GM12873 (cell line): ENCODE data around the gene MYO16.

Experiments
- TF ChIP-seq, protein P1 (sequence below): IDR thresholded peaks from 2 replicates; pipeline ENCODE4 v1.5.1; 2012; ENCODE audit warnings: low read depth, mild to moderate bottlenecking, moderate library complexity, low read length, control low read depth; ENCODE audit not compliant: insufficient read depth; ENCODE audit errors: missing control alignments

Gene MYO16

GRCh38 chr13:109156181-109156935 is 526.9 kb downstream of the MYO16 start:
- TF ChIP-seq, protein P1, sequence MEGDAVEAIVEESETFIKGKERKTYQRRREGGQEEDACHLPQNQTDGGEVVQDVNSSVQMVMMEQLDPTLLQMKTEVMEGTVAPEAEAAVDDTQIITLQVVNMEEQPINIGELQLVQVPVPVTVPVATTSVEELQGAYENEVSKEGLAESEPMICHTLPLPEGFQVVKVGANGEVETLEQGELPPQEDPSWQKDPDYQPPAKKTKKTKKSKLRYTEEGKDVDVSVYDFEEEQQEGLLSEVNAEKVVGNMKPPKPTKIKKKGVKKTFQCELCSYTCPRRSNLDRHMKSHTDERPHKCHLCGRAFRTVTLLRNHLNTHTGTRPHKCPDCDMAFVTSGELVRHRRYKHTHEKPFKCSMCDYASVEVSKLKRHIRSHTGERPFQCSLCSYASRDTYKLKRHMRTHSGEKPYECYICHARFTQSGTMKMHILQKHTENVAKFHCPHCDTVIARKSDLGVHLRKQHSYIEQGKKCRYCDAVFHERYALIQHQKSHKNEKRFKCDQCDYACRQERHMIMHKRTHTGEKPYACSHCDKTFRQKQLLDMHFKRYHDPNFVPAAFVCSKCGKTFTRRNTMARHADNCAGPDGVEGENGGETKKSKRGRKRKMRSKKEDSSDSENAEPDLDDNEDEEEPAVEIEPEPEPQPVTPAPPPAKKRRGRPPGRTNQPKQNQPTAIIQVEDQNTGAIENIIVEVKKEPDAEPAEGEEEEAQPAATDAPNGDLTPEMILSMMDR = no peak

DNA sequence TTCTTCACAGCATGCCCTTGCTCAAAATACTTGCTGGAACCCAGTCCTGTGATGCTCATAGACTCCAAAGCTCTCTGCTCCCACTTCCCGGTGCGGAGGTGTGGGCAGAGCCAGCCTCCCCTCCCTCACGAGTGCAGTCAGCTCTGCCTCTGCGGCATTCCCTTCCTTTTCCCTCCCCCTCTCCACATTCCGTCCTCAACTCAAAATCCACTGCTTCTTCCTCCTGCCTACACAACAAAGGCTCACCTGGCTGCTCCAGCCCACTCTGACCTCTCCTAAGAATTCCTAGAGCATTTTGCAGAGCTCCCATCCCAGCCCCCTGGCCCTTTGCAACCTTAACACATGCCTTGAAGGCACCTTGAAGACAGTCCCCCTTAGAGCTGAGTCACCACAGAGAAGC is 527.9 kb downstream of the MYO16 start:
- TF ChIP-seq, protein P1 = no peak

DNA sequence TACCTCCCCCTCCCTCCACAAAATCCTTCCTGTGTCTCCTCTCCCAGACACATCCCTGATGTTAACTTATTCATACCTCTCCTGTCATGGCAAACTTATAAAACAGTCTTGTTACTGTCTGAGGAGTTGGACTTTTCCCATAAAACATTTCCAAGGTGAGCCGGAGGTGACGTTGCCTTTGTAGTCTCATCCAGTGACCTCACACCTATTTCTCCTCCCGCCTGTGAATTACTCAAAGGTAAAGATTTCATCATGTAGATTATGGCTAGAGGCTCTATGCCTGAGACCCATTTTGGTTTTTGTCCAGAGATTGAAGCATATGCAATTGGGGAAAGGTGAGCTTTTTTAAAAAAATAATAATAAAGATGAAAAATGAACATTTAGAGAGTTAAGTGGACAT is 529.0 kb downstream of the MYO16 start:
- TF ChIP-seq, protein P1 = no peak

DNA sequence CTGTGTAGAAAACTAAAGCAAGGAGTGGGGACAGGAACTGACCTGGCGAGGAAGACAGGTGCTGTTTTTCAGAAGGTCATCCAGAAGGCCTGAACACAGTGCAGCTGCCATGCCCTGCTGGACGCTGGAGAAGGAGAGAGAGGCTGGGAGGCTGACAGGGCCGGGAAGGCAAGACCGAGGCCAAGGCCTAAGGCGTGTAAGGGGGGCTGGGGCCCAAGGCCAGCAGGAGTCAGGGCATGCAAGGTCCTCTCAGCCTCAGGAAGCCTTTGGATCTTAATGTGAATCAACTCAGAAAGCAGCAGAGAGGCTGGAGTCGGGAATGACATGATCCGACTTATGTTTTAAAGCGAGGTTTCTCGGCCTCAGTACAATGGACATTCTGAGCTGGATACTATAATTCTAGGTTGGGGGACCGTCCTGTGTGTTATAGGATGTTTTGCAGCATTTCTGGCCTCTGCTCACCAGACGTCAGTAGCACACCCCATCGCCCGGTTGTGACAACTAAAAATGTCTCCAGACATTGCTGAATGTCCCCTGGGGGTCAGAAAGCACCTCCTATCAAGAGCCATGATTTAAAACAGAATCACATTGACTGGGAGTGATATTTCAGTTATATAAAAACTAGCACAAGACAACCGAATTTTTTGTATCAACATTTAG is 530.4 kb downstream of the MYO16 start:
- TF ChIP-seq, protein P1 = no peak

GRCh38 chr13:109160357-109160756 is 530.9 kb downstream of the MYO16 start:
- TF ChIP-seq, protein P1 = no peak

DNA sequence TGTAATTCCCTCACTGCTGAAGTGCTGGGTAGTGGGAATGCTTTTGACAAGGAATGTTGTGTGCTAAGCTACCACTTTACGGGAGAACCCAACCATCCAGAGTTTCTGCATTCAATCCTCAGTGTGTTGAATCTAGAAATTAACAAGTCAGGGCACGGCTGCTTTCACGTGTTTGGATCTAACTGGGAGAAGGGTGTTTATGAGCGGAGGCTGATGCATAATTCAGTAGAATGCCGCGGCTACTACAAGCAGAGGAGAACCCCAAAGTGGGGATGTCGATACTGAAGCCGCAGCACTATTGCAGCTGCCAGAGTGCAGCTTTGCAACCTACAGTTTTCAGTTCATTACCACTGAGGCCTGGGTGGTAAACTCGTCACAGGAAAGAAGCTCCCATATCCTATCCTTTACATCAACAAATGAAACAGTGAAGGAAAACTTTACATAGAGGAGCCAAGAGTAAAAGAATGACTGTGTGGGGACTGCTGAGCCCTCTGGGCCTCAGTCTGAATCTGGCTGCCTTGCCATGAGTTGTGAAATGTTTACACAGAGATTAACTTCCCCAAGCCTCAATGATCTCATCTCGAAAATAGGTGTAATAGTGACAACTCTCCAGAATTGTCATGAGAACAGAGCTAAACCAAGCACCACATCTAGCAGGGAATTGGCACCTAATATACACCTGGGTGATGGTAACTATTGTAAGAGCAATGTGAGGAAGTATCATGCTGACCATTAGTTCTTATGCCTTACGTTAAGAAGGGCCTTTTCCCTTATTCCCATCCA is 531.7 kb downstream of the MYO16 start:
- TF ChIP-seq, protein P1 = no peak
